ENCODE data around the gene CCDC6. TPM values are rescaled to one million over a fixed set of nuclear protein-coding genes. Genes with fewer than 3 reads are reported as not detected.
"Not testable (repeated sequence)": the region's sequence is repeated elsewhere in the genome, so short reads cannot be mapped to it uniquely, and the experiment has no call there.

CCDC6 gene
- 12.4 and 13.7 TPM in 2 replicates for total RNA-seq (2014; rRNA removed; shearing (Covaris generic))

- DNase-seq (ENCODE audit: low read depth) = peak; percentile 92
Observed at GRCh38 chr10:59906417-59907202, at the start of gene CCDC6. CCDC6 (minus strand) TSS chr10:59906556; CDS start chr10:59906424, 132 bp downstream.

GRCh38 chr10:59954296-59954695 is 47.9 kb upstream of the CCDC6 start:
- DNase-seq (ENCODE audit: low read depth) = no peak

DNA sequence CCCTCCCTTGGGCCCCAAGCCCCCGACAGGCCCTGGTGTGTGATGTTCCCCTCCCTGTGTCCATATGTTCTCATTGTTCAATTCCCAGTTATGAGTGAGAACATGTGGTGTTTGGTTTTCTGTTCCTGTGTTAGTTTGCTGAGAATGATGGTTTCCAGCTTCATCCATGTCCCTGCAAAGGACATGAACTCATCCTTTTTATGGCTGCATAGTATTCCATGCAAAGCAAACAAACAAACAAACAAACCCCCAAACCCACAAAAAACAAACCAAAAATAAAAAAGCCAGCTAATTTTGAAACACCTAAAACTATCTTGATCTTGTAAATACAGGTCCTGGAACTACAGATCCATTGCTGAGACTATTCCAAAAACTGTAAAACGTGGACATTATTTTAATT is 47.4 kb upstream of the CCDC6 start:
- DNase-seq (ENCODE audit: low read depth) = not testable (repeated sequence)

DNA sequence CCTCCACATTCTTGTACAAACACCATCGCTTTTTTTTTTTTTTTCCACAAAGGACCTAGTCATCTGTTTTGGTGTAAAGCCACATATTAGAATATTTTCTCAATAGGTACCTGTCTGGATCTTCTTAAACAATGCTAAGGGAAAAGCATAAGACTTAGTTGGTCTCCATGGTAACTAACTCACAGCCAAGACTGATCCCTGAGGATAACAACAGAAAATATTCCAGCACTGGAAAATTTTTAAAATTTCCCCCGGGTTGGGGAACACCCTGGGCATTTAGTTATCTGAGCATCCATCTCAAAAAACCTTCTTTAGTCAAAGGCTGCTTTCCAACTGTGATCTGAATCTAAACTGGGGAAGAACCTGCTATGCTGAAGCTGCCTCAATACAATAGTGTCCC is 43.7 kb upstream of the CCDC6 start:
- DNase-seq (ENCODE audit: low read depth) = no peak

GRCh38 chr10:59949608-59950007 is 43.3 kb upstream of the CCDC6 start:
- DNase-seq (ENCODE audit: low read depth) = no peak

GRCh38 chr10:59945991-59946390 is 39.6 kb upstream of the CCDC6 start:
- no peak for DNase-seq (ENCODE audit: low read depth)

- no peak for DNase-seq (ENCODE audit: low read depth)
Observed at GRCh38 chr10:59945590-59945989, 39.2 kb upstream of the CCDC6 start.

DNA sequence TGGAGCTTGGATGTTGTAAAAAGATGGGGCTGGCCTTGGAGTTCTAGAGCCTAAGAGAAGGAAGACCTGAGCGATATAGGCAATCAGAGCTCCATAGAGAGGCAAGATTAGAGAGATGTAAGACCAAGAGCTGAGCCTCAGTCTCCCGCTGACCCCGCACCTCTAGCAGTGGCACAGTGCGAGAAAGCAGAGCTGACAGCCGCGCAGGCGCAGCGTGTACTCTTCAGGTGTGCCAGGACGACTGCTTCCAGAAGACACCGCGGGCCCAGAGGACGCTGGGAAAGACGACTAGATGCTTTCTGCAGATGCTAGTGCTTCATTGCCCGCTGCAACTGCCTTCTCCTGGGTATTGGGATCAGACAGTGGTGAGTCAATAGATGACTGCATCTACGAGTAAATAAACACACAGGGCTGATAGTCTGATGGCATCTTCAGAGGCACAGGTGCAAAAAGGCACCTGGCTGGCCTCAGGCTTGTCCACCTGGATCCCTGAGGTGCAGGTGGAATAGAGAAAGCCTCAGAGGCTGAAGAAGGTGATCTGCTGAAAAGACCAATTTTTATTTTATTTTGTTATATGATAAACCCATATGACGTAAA is 38.1 kb upstream of the CCDC6 start:
- DNase-seq (ENCODE audit: low read depth) = no peak

DNA sequence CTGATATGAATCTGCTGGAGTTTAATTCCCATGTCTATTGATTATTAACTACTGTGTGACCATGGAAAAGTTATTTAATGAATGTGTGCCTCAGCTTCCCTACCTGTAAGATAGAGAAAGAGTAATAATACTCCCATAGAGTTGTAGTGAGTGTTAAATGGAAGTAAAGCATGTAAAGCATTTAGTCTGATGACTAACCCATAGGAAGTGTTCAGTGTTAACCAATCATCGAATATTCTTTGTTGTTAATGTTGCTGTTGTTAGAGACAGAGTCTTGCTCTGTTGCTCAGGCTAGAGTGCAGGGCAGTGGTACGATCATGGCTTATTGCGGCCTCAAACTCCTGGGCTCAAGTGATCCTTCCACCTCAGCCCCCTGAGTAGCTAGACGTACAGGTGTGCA is 36.2 kb upstream of the CCDC6 start:
- DNase-seq (ENCODE audit: low read depth) = no peak

DNA sequence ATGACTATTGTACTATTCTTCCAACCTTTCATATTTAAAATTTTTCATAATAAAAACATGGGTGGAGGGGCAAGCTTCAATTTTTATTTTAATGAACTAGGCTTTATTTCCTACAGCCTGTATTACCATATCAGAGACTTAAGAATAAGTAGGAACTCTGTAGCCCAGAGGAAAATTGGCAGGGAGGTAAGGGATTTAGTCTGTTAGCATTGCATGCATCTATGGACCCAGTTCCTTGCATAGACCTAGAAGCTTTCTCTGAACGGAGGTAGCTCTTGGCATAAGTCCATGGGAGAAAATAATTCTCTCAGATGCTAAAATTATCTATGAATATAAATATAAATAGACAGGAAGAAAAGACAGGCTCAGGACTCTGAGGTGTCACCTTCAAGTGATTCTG is 31.4 kb upstream of the CCDC6 start:
- no peak for DNase-seq (ENCODE audit: low read depth)

GRCh38 chr10:59934701-59935100 is 28.3 kb upstream of the CCDC6 start:
- no peak for DNase-seq (ENCODE audit: low read depth)

DNA sequence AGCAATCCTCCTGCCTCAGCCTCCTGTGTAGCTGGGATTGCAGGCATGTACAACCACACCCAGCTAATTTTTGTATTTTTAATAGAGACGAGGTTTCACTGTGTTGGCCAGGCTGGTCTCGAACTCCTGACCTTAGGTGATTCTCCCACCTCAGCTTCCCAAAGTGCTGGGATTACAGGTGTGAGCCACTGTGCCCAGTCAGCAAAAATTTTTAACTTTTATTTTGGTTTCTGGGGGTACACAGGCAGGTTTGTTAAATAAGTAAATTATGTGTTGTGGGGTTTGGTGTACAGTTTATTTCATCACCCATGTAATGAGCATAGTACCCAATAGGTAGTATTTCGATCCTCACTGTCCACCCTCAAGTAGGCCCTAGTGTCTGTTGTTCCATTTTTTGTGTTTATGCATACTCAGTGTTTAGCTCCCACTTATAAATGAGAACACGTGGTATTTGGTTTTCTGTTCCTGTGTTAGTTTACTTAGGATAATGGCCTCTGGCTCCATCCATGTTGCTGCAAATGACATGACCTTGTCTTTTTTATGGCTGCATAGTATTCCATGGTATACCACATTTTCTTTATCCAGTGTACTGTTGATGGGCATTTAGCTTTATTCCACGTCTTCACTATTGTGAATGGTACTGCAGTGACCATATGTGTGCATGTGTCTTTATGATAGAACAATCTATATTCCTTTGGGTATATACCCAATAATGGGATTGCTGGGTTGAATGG is 24.6 kb upstream of the CCDC6 start:
- not testable (repeated sequence) for DNase-seq (ENCODE audit: low read depth)

DNA sequence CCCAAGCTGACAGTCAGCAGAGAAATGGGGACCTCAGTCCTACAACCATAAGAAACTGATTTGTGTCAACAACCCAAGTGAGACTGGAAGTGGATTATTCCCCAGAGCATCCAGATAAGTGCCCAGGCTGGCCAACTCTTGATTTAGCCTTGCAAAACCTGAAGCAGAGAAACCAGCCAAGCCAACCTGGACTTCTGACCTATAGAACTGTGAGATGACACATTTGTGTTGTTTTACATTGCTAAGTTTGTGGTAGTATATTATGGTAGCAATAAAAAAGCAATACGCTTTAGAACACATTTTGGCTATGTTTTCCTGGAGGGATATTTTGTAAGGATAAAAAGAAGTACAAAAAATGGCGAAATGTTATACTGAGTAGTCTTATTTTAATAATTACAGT is 19.7 kb upstream of the CCDC6 start:
- no peak for DNase-seq (ENCODE audit: low read depth)

DNA sequence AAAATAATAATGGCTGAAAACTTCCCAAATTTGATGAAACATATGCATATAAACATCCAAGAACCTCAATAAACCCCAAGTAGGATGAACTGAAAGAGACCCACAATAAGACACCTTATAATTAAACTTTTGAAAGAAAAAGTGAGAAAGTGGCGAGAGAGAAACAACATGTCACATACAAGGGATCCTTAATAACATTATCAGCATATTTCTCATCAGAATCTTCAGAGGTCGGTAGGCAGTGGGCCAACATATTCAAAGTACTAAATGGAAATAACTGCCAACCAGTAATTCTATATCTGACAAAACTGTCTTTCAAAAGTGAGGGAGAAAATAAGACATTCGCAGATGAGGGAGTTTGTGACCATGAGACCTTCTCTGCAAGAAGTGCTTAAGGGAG is 16.6 kb upstream of the CCDC6 start:
- DNase-seq (ENCODE audit: low read depth) = no peak

GRCh38 chr10:59917922-59918321 is 11.6 kb upstream of the CCDC6 start:
- no peak for DNase-seq (ENCODE audit: low read depth)

DNA sequence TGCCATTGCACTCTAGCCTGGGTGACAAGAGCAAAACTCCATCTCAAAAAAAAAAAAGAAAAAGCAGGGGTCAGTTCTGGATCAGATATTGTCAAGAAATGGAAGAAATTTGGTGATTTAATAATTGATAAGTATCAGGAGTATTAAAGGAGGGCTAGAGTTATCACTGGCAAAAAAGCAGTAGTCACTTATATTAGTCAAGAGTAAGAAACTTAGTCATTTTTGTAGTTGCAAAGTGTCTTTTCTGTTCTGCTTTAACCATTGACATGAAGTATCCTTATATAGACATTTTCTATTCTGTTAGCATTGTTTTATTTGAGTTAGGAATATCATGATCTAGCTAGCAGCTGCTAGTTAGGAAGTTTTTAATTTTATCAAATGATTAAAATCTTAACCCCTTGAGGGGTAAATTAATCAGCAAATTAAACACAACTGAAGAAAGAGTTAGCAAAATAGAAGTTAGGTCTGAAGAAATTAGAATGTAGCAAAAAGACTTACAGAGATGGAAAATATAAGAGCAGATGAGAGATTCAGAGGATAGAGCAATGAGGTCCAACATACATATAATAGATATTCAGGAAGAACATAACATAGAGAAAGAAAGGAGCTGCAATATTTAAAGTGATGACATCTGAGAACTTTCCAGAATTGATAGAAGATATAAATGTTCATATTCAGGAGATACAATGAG is 7.3 kb upstream of the CCDC6 start:
- DNase-seq (ENCODE audit: low read depth) = no peak

GRCh38 chr10:59910867-59911266 is 4.5 kb upstream of the CCDC6 start:
- DNase-seq (ENCODE audit: low read depth) = no peak

GRCh38 chr10:59909815-59910214 is 3.5 kb upstream of the CCDC6 start:
- peak; percentile 29 for DNase-seq (ENCODE audit: low read depth)

- DNase-seq (ENCODE audit: low read depth) = peak; percentile 4
Observed at GRCh38 chr10:59908808-59909143, 2.4 kb upstream of the CCDC6 start.

DNA sequence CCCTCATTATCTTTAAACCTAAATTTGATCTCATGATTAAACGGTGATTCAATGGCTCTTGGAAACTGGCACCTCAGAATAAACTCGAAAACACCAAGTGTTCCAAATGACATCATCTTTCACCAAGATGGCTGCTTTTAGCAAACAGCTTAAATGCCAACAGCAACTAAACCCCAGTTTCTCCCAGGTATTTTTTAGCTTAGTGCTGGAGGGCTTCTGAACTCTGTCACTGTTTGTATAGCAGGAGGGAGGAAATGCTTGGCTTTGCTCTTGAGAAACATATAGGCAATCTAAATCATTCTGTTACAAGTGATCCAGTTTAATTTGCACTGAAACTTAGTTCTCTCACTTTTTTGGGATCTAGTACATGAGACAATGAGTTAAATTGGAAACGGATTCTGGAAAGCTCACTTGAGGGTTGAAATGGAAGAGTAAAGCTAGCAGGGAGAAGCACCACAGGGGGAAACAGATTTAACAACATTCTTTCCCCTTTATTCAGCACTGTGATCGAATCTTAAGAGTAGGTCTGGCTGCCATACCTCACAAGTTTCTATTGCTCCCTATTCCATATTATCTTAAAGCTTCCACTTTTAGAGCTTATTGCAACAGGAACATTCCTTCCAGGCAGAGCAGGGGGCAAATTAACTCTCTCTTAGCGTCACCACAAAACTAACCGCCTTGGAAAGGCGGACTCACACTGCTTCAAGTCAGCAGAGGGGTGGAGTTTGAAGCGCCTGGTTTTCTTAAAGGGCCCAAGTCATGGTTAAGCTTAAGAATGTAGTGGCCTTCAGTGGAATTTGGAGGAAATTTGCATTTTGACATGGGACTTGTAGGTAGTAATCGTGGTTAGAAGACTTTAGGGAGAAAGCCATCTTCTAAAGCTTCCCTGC is 1.8 kb upstream of the CCDC6 start:
- peak; percentile 80 for DNase-seq (ENCODE audit: low read depth)

- DNase-seq (ENCODE audit: low read depth) = no peak
Observed at GRCh38 chr10:59907537-59907917, 1.2 kb upstream of the CCDC6 start.
